ENCODE results near the gene FRYL. TPM values are rescaled to one million over a fixed set of nuclear protein-coding genes. Genes with fewer than 3 reads are reported as not detected.

Gene FRYL
- total RNA-seq, 1 experiment from 2014 or later, result 53.9 TPM

Other genes with a start within 250 kb of the FRYL start
- 104 and 110 TPM in 2 replicates for gene OCIAD1, start 50.8 kb upstream of the FRYL start, total RNA-seq (2021)
- 133 and 136 TPM in 2 replicates for gene OCIAD2, start 126.5 kb upstream of the FRYL start, total RNA-seq (2021)
- gene CWH43, start 206.0 kb upstream of the FRYL start, total RNA-seq (2021), result not detected in 2 replicates

All from PC-9 (cell line).